OCI-LY3 (cell line): ENCODE measurements around the gene BRD4.
"Not testable (repeated sequence)": the region's sequence is repeated elsewhere in the genome, so short reads cannot be mapped to it uniquely, and the experiment has no call there.

Experiments used
- H2AFZ ChIP-seq: fragments of 200-600, 300-600 bp; shearing (Covaris generic); 2 replicates; pipeline ENCODE4 v1.6.0; 2014; ENCODE audit warnings: antibody characterized with exemption, low read depth, low read length
- H3K27ac ChIP-seq: fragments of 200-600, 300-600 bp; sonication (generic); 2 replicates; pipeline ENCODE4 v1.5.1; 2014; ENCODE audit warnings: mild to moderate bottlenecking, low read length, moderate library complexity, mixed read lengths
- H3K27me3 ChIP-seq: fragments of 200-600, 300-600 bp; sonication (generic); 2 replicates; pipeline ENCODE4 v1.6.1; 2014; ENCODE audit warnings: low read depth, low read length, mixed read lengths
- H3K36me3 ChIP-seq: fragments of 200-600, 300-600 bp; sonication (generic); replicated peaks from 2 replicates; pipeline ENCODE3; 2014; ENCODE audit warnings: low read depth, low read length, mixed read lengths
- H3K4me1 ChIP-seq: fragments of 300-600, 200-600 bp; sonication (generic); 2 replicates; pipeline ENCODE4 v1.6.1; 2014; ENCODE audit warnings: low read length, mixed read lengths
- H3K4me2 ChIP-seq: fragments of 200-600, 300-600 bp; sonication (generic); 2 replicates; pipeline ENCODE4 v1.6.1; 2014; ENCODE audit warnings: low read length, mixed read lengths
- H3K4me3 ChIP-seq: fragments of 300-600, 200-600 bp; sonication (generic); 2 replicates; pipeline ENCODE4 v1.5.1; 2014; ENCODE audit warnings: antibody characterized with exemption, mild to moderate bottlenecking, low read length, moderate library complexity
- H3K79me2 ChIP-seq: fragments of 300-600, 200-600 bp; shearing (Covaris generic); 2 replicates; pipeline ENCODE4 v1.6.1; 2014; ENCODE audit warnings: mild to moderate bottlenecking, low read length, mixed read lengths
- H3K9ac ChIP-seq: fragments of 300-600, 200-600 bp; shearing (Covaris generic); 2 replicates; pipeline ENCODE4 v1.6.0; 2014; ENCODE audit warnings: mild to moderate bottlenecking, low read length, moderate library complexity
- H3K9me3 ChIP-seq: fragments of 200-600, 300-600 bp; shearing (Covaris generic); 2 replicates; pipeline ENCODE4 v1.6.1; 2014; ENCODE audit warnings: low read length, mixed read lengths; ENCODE audit not compliant: insufficient read depth
- H4K20me1 ChIP-seq: fragments of 200-600, 300-600 bp; sonication (generic); 2 replicates; pipeline ENCODE4 v1.6.1; 2016; ENCODE audit warnings: low read length, mixed read lengths; ENCODE audit not compliant: insufficient read depth
- CTCF ChIP-seq: fragments of 200-600, 300-600 bp; sonication (generic); IDR thresholded peaks from 2 replicates; pipeline ENCODE4 v1.5.1; 2014; ENCODE audit warnings: antibody characterized with exemption, low read length, low read depth
- EZH2phosphoT487 ChIP-seq: fragments of 200-600 bp; shearing (Covaris generic); IDR thresholded peaks from 2 replicates; pipeline ENCODE4 v1.6.1; 2018; ENCODE audit warnings: antibody characterized with exemption, mixed run types, low read depth

BRD4 gene

DNA sequence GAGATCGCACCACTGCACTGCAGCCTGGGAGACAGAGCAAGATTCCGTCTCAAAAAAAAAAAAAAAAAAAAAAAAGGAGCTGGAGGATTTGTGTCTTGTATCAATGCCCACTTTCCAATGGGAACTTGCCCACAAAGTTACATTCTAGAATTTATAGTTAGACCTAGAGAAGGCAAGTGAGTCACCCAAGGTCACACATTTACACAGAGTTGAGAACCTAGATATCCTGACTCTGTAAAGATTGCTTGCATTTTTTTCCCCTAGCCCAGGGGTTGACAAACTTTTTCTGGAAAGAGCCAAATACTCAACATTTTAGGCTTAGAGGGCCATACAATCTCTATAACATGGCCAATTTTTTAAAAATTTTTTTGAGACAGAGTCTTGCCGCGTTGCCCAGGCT lies 7.7 kb upstream of the BRD4 start:
- Histone ChIP-seq H4K20me1 (peaks cover 38% of the 10 kb centered on the region), H3K9ac (no peak overlapping the region), H3K4me3 (no peak overlapping the region), H3K27me3 (no peaks in the 10 kb centered on the region), H3K9me3 (no peaks in the 10 kb centered on the region), H3K27ac (no peak overlapping the region), H2AFZ (no peak overlapping the region), H3K4me1 (no peaks in the 10 kb centered on the region), H3K36me3 (peaks cover 43% of the 10 kb centered on the region), H3K79me2 (peaks cover 44% of the 10 kb centered on the region), H3K4me2 (no peak overlapping the region)
- TF ChIP-seq EZH2phosphoT487 (no peak), CTCF (no peak)

DNA sequence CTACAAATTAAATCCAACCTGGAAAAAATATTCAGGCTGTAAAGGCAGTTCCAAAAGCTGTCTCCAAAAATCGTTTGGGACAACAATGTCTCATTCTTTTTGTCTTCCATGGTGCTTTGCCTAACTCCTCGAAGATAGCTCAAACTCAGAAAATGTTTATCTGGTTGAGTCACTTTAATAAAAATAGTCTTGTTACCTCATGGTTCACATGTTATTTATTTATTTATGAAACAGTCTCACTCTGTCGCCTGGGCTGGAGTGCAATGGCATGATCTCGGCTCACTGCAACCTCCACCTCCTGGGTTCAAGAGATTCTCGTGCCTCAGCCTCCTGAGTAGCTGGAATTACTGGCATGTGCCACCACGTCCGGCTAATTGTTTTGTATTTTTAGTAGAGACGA lies 4.9 kb upstream of the BRD4 start:
- Histone ChIP-seq H3K4me3 (no peak overlapping the region), H3K9ac (no peak overlapping the region), H3K9me3 (no peaks in the 10 kb centered on the region), H3K36me3 (peaks cover 47% of the 10 kb centered on the region), H3K27me3 (no peaks in the 10 kb centered on the region), H4K20me1 (peaks cover 36% of the 10 kb centered on the region), H3K4me1 (peaks cover 13% of the 10 kb centered on the region), H2AFZ (no peak overlapping the region), H3K27ac (no peak overlapping the region), H3K4me2 (no peak overlapping the region), H3K79me2 (peaks cover 65% of the 10 kb centered on the region)
- TF ChIP-seq EZH2phosphoT487: no peak
- TF ChIP-seq CTCF: no peak

GRCh38 chr19:15335992-15336391 lies 3.7 kb upstream of the BRD4 start:
- not testable (repeated sequence) for H2AFZ ChIP-seq, H3K27me3 ChIP-seq, H3K4me2 ChIP-seq, H3K4me3 ChIP-seq, H3K9me3 ChIP-seq, H3K9ac ChIP-seq, H3K27ac ChIP-seq
- peaks cover 41% of the 10 kb centered on the region for H4K20me1 ChIP-seq
- peaks cover 47% of the 10 kb centered on the region for H3K36me3 ChIP-seq
- H3K4me1 ChIP-seq: peaks cover 13% of the 10 kb centered on the region
- peaks cover 77% of the 10 kb centered on the region for H3K79me2 ChIP-seq

- H3K27ac ChIP-seq: peak overlapping the region; percentile 77
- H3K4me2 ChIP-seq: peak overlapping the region; percentile 95
- H3K9me3 ChIP-seq: no peaks in the 10 kb centered on the region
- H3K9ac ChIP-seq: peak overlapping the region; percentile 92
- no peak overlapping the region for H2AFZ ChIP-seq
- peaks cover 39% of the 10 kb centered on the region for H3K36me3 ChIP-seq
- H3K27me3 ChIP-seq: no peaks in the 10 kb centered on the region
- H3K79me2 ChIP-seq: peaks cover 92% of the 10 kb centered on the region
- TF ChIP-seq CTCF (no peak), EZH2phosphoT487 (no peak)
- H3K4me1 ChIP-seq: peaks cover 49% of the 10 kb centered on the region
- peaks cover 57% of the 10 kb centered on the region for H4K20me1 ChIP-seq
- peak overlapping the region; percentile 85 for H3K4me3 ChIP-seq
Measured at GRCh38 chr19:15331419-15332310, 674 bp downstream of the BRD4 start.
